B cell (primary cell): ENCODE data around the gene S1PR3. TPM values are rescaled to one million over a fixed set of nuclear protein-coding genes. Genes with fewer than 3 reads are reported as not detected.

ENCODE experiments used
- ATAC-seq: fragments of 200-7000 bp; cut with Tn5 transposase; one replicate; pipeline ENCODE4 v1.10.0; 2021; ENCODE audit warnings: low read depth, mild to moderate bottlenecking, moderate number of reproducible peaks, moderate library complexity
- CTCF ChIA-PET: fragments of 350-600 bp; sonication (Branson Sonifier 250); formaldehyde crosslinking; loops from one replicate; lab custom pipeline; 2021; ENCODE audit warnings: antibody characterized with exemption, inconsistent platforms; lab: Charles Lee
- POLR2A ChIA-PET: fragments of 350-600 bp; sonication (Branson Sonifier 250); formaldehyde crosslinking; loops from one replicate; lab custom pipeline; 2021; ENCODE audit warnings: antibody characterized with exemption; lab: Charles Lee
- DNase-seq: peaks from one replicate; pipeline ENCODE4 v3.0.0; 2013
- H2AFZ ChIP-seq: 2 replicates; pipeline ENCODE4 v1.6.1; 2012; ENCODE audit warnings: mild to moderate bottlenecking, low read depth, low read length; ENCODE audit not compliant: insufficient read depth, poor library complexity, severe bottlenecking
- H3K27ac ChIP-seq, 2 donors: 1 replicate in 1 of 2; 2 replicates in 1 of 2; pipeline ENCODE4 v1.5.1; 2012 to 2013; ENCODE audit warnings: low read length in 2 of 2, mild to moderate bottlenecking in 2 of 2, moderate library complexity in 1 of 2
- H3K27me3 ChIP-seq, 4 experiments: fragments of 200-600 bp in 1 of 4; sonication (generic) in 1 of 4; replicated peaks in 1 of 4; 1 replicate in 2 of 4; 2 replicates in 2 of 4; pipeline versions ENCODE4 v1.6.1 to v1.7.0; 2013 to 2016; ENCODE audit warnings: low read length in 3 of 4, mild to moderate bottlenecking in 2 of 4, mixed read lengths in 1 of 4, moderate library complexity in 1 of 4; ENCODE audit not compliant: insufficient read depth in 4 of 4, control insufficient read depth in 3 of 4; ENCODE audit errors: control extremely low read depth in 1 of 4
- H3K36me3 ChIP-seq, 2 experiments: replicated peaks in 1 of 2; 1 replicate in 1 of 2; 2 replicates in 1 of 2; pipeline versions ENCODE4 v1.6.1 to v1.7.1; 2013; ENCODE audit warnings: low read length in 1 of 2; ENCODE audit not compliant: insufficient read depth in 2 of 2, control insufficient read depth in 1 of 2; ENCODE audit errors: control extremely low read depth in 1 of 2, extremely low read depth in 1 of 2
- H3K4me1 ChIP-seq, 2 donors: fragments of 200-600 bp in 1 of 2; sonication (generic) in 1 of 2; 1 replicate in 1 of 2; 2 replicates in 1 of 2; pipeline versions ENCODE4 v1.5.1 to v1.6.1; 2013 to 2017; ENCODE audit warnings: low read length in 2 of 2; ENCODE audit not compliant: control insufficient read depth in 2 of 2, insufficient read depth in 2 of 2
- H3K4me2 ChIP-seq: replicated peaks from 2 replicates; pipeline ENCODE3; 2012; ENCODE audit warnings: mild to moderate bottlenecking, low read depth, low read length; ENCODE audit not compliant: poor library complexity, severe bottlenecking
- H3K4me3 ChIP-seq, 5 experiments: fragments of 200-600 bp in 1 of 5; sonication (generic) in 1 of 5; 1 replicate in 3 of 5; 2 replicates in 2 of 5; pipeline versions ENCODE4 v1.5.1 to v1.7.0; 2011 to 2016; ENCODE audit warnings: low read length in 4 of 5, mild to moderate bottlenecking in 4 of 5, low read depth in 2 of 5, control low read depth in 1 of 5, moderate library complexity in 1 of 5; ENCODE audit not compliant: insufficient read depth in 1 of 5; ENCODE audit errors: control extremely low read depth in 1 of 5, extremely low read depth in 1 of 5
- H3K79me2 ChIP-seq: fragments of 200-600 bp; sonication (generic); one replicate; pipeline ENCODE4 v1.6.0; 2016; ENCODE audit warnings: low read length; ENCODE audit not compliant: control insufficient read depth, insufficient read depth
- H3K9ac ChIP-seq: fragments of 200-600 bp; sonication (generic); 2 replicates; pipeline ENCODE4 v1.6.1; 2017; ENCODE audit warnings: mild to moderate bottlenecking, low read length, moderate library complexity
- H3K9me3 ChIP-seq, 3 donors: one replicate each; pipeline versions ENCODE4 v1.6.1 to v1.7.1; 2013; ENCODE audit warnings: low read length in 2 of 3; ENCODE audit not compliant: control insufficient read depth in 2 of 3, insufficient read depth in 1 of 3; ENCODE audit errors: control extremely low read depth in 1 of 3
- H4K20me1 ChIP-seq: 2 replicates; pipeline ENCODE4 v1.6.0; 2012; ENCODE audit warnings: mild to moderate bottlenecking, low read length; ENCODE audit not compliant: insufficient read depth, control insufficient read depth, poor library complexity, severe bottlenecking
- H3K27ac Mint-ChIP-seq: one replicate; pipeline ENCODE4 v1.8.0; 2021; ENCODE audit warnings: mixed read lengths
- H3K27me3 Mint-ChIP-seq: one replicate; pipeline ENCODE4 v1.8.0; 2021; ENCODE audit warnings: mixed read lengths
- H3K4me1 Mint-ChIP-seq: one replicate; pipeline ENCODE4 v1.8.0; 2021; ENCODE audit warnings: mixed read lengths
- H3K4me3 Mint-ChIP-seq: one replicate; pipeline ENCODE4 v1.8.0; 2021; ENCODE audit warnings: mixed read lengths
- H3K9me3 Mint-ChIP-seq: one replicate; pipeline ENCODE4 v1.8.0; 2022; ENCODE audit warnings: mixed read lengths; ENCODE audit not compliant: insufficient read depth
- CTCF ChIP-seq: fragments of 200-600 bp; IDR thresholded peaks from one replicate; pipeline ENCODE4 v1.8.0; 2022; ENCODE audit warnings: antibody characterized with exemption, mild to moderate bottlenecking
- EZH2 ChIP-seq: IDR thresholded peaks from 2 replicates; pipeline ENCODE4 v1.6.1; 2012; ENCODE audit warnings: borderline replicate concordance, low read depth, mild to moderate bottlenecking, moderate library complexity, low read length; ENCODE audit not compliant: insufficient read depth, poor library complexity, severe bottlenecking
- WGBS: methylation state at CpG from one replicate; pipeline ENCODE4 v1.1.5; 2013; ENCODE audit warnings: missing lambda C conversion rate; ENCODE audit not compliant: insufficient coverage; 5-methylcytosine and 5-hydroxymethylcytosine counted together
- intact Hi-C: fragments of 100-400 bp; cut with micrococcal nuclease; formaldehyde crosslinking; loops from one replicate; pipeline ENCODE4 v1.10.0; 2022
- polyA plus RNA-seq: library from polyadenylated mRNA; depleted of rRNA; stranded (reverse); fragments of >200 nt; gene quantifications from 2 replicates; pipeline ENCODE4 v1.2.3, GENCODE V29; 2012
- total RNA-seq, 2 donors: library from RNA; stranded (reverse); fragments of 120-200 nt in 1 of 2; gene quantifications; 1 replicate in 1 of 2; 2 replicates in 1 of 2; pipeline versions ENCODE4 v1.2.3 to v1.2.4, GENCODE V29; 2013 to 2022

The S1PR3 gene
- total and polyA plus RNA-seq, 2 donors (not counting 1 experiment from before 2014, with no cell fraction given), result 0.25 TPM; not detected in 1

DNA sequence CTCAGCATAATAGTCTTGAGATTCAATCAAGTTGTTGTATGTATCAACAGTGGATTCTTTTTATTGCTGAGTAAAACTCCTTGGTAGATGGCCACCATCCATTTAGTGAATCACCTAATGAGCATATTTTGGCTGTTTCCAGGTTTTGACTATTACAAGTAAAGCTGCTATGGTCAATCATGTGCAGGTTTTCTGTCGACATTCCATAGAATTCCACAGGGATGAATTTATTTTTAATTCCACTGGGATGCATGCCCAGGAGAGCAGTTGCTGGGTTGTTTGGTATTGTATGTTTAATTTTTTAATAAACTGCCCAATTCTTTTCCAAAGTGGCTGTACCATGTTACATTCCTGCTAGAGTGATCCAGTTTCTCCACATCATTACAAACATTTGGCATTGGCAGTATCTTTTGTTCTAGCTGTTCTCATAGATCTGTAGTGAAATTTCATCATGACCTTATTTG lies 10.5 kb upstream of the S1PR3 start:
- no peak overlapping the region for H3K27ac Mint-ChIP-seq
- WGBS, result no CpG with 5 or more reads among the region's 1 CpG
- ChIA-PET POLR2A (no interaction called here), CTCF (no interaction called here)
- Histone ChIP-seq H3K27ac (no peak overlapping the region), H3K4me2 (no peak overlapping the region), H4K20me1 (no peaks in the 10 kb centered on the region), H2AFZ (no peak overlapping the region), H3K9ac (no peak overlapping the region), H3K9me3 (peaks cover 0 to 3% (median 0%) of the 10 kb centered on the region in 3 donors), H3K27me3 (peaks cover 0 to 19% (median 2%) of the 10 kb centered on the region in 4 experiments), H3K4me3 (no peak overlapping the region), H3K79me2 (no peaks in the 10 kb centered on the region), H3K36me3 (no peaks in the 10 kb centered on the region), H3K4me1 (no peaks in the 10 kb centered on the region)
- intact Hi-C loops, result no loop called here
- TF ChIP-seq CTCF, result no peak
- TF ChIP-seq EZH2, result no peak
- H3K4me1 Mint-ChIP-seq, result no peaks in the 10 kb centered on the region
- no peaks in the 10 kb centered on the region for H3K9me3 Mint-ChIP-seq
- no peak for DNase-seq
- H3K4me3 Mint-ChIP-seq, result no peak overlapping the region
- no peak for ATAC-seq
- H3K27me3 Mint-ChIP-seq, result peaks cover 33% of the 10 kb centered on the region

DNA sequence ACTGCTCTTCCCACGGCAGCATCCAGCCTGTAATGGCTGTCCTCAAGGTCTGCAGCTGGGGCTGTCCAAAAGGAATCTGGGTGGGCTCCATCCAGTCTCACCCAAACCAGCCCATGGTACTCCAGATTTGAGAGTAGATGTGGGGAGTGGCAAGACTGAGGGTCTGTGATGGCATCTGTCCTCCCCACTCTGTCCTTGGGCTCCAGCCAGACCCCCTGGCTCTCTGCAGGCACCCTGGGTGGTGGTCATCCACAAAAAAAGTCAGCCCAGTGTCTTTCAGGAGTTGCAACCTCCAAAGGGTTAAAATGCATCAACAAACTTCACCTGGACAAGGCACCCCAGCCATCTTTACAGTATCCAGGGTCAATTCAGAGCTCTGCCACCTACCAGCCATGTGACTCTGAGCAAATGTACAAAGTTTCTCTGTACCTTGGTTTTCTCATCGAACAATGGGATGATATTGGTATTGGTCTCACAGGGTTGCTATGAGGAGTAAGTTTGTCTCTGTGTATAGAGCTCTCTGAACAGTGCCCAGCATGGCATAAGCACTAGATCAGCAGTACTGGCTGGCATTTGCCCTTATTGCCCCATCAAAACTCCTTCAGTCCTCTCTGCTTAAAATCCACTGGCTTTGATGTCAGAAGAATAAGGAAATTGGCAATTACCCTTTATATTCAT lies 7.3 kb upstream of the S1PR3 start:
- H3K4me2 ChIP-seq, result no peak overlapping the region

More for the DNA sequence above, 7.3 kb upstream of the S1PR3 start:
- Histone ChIP-seq H3K27me3 (peaks cover 0 to 18% (median 3%) of the 10 kb centered on the region in 4 experiments), H3K9ac (no peak overlapping the region), H4K20me1 (no peaks in the 10 kb centered on the region), H3K9me3 (peaks cover 0 to 3% (median 0%) of the 10 kb centered on the region in 3 donors), H3K27ac (no peak overlapping the region), H3K4me1 (peaks cover 0 to under 1% of the 10 kb centered on the region in 2 donors), H3K36me3 (no peaks in the 10 kb centered on the region), H3K4me3 (no peak overlapping the region), H3K79me2 (no peaks in the 10 kb centered on the region), H2AFZ (no peak overlapping the region)
- Mint-ChIP-seq H3K27me3 (peaks cover 33% of the 10 kb centered on the region), H3K27ac (no peak overlapping the region), H3K4me1 (peaks cover 1% of the 10 kb centered on the region), H3K4me3 (no peak overlapping the region), H3K9me3 (no peaks in the 10 kb centered on the region)
- ChIA-PET POLR2A (no interaction called here), CTCF (no interaction called here)
- intact Hi-C loops, result no loop called here
- DNase-seq, result no peak
- 75% methylated on average over 1 of the region's 2 CpGs for WGBS
- ATAC-seq, result no peak
- no peak for TF ChIP-seq CTCF
- TF ChIP-seq EZH2, result no peak
